Activated gamma-delta T cell treated with anti-CD3 and anti-CD28 coated beads, Interleukin-2, amount 50 U/mL, for 16 hours (primary cell): ENCODE results near the gene PLSCR4.
"Not testable (repeated sequence)": the region's sequence is repeated elsewhere in the genome, so short reads cannot be mapped to it uniquely, and the experiment has no call there.

Source experiments
- DNase-seq: peaks from one replicate; pipeline ENCODE4 v3.0.0-alpha.2; 2020; ENCODE audit warnings: low read depth

Gene PLSCR4

DNA sequence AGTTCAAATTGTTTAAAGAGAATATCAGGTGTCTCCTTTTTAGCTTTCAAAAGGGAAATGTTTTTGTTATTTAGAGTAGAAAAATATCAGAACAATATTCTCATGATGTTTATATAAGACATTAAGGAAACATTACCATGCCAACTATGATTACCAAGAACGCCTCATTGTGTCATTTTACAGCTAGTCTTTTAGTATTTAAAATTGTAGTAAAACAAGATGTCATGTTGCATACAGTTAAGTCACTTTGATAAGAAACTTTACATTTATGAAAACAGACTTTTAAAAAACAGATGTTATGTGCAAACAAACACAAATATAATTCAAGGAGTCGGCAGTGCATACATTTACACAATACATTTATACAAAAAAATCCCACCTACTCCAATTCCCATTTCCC, 4.4 kb downstream of the PLSCR4 start:
- DNase-seq, result no peak

DNA sequence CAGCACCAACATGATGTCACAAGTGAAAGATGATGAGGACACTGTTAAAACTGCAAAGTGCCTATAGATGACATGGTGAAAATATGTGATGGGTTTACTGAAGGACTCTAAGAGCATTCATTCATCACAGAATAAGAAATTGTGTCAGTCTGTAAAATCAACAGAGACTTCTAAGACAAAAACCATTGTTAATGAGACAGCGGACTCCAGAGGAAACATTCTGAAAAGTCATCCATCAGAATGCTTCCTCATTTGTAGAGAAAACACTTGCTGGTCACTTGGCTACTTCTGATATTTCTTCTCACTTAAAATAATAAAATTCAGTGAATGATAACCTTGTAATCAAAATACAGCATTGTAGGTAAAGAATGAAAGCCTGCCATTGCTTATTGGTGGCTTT, 7.3 kb downstream of the PLSCR4 start:
- no peak for DNase-seq

GRCh38 chr3:146241523-146242240, 9.2 kb downstream of the PLSCR4 start:
- DNase-seq, result no peak

- no peak for DNase-seq
Observed at GRCh38 chr3:146233487-146233886, 17.4 kb downstream of the PLSCR4 start.

- no peak for DNase-seq
Observed at GRCh38 chr3:146227486-146227885, 23.4 kb downstream of the PLSCR4 start.

DNA sequence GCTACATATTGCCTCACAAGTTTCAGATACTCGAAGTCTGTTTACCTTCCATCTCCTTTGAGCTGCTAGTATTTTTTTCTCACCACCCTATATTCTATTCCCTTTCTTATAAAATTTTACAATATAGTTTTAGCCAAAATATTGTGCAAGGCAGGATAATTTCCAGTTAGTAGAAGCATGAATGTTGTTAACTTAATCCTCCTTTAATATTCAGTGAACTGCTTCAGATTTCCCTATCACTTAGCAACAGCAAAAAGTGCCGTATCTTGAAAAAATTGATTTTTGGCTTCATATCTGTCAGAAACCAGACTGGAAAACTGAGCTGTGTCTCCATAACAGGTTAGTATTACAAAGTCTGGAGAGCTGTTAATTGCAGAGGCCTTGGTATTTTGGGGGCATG, 24.0 kb downstream of the PLSCR4 start:
- DNase-seq, result no peak

GRCh38 chr3:146225458-146225857, 25.4 kb downstream of the PLSCR4 start:
- not testable (repeated sequence) for DNase-seq

GRCh38 chr3:146223401-146224373, 27.2 kb downstream of the PLSCR4 start:
- DNase-seq, result no peak

DNA sequence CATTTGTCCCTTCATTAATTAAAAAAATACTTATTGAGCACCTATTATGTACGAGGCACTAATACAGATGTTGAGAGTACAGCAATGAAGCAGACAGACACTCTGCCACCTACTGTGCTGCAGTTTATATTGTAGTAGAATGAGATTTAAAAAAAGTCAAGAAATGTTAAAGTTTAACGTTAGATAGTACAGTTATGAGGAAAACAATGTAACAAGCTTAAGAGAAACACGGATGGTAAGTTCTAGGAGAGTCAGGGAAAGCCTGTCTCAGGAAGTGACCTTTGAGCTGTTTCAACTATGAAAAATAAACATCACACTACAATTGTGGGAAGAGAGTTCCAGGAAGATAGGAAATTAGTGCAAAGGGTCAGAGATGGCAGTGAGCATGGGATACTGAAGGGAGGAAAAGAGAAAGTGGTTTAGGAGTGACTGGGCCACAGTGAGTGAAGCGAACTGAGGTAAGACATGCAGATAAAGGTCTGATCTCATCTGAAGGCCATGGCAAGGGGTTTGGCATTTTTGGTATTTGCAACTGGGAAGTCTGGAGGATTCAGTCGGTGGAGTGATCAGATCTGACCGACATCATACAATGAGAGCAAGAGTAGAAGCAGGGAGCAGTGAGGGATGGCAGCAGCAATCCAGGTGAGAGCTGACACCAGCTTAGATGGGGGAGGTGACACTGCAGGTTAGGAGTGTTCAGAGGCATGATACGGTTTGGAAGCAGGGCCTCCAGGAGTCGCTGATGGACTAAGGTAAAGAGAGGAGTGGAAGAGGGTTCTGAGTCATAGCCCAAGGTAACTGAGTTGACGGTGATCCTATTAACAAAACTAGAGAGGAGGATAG, 28.5 kb downstream of the PLSCR4 start:
- DNase-seq, result no peak

DNA sequence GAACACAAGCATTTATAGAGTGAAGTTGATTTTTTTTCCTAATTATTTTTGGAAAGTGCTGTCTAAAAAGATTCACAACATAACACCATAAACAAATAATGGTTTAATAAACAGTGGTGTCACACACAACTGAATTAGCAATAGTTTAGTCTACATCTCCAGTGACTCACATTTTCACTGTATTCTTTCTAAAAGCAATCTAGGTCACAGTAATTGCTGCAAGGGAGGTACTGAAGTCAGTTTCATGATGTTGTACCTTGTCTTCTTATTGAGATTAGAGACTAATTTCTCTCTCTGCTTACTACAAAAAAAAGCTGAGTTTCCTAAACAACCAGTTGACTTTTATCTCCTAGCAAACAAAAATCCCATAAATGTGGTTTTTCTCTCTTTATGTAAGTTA, 29.6 kb downstream of the PLSCR4 start:
- DNase-seq, result no peak

DNA sequence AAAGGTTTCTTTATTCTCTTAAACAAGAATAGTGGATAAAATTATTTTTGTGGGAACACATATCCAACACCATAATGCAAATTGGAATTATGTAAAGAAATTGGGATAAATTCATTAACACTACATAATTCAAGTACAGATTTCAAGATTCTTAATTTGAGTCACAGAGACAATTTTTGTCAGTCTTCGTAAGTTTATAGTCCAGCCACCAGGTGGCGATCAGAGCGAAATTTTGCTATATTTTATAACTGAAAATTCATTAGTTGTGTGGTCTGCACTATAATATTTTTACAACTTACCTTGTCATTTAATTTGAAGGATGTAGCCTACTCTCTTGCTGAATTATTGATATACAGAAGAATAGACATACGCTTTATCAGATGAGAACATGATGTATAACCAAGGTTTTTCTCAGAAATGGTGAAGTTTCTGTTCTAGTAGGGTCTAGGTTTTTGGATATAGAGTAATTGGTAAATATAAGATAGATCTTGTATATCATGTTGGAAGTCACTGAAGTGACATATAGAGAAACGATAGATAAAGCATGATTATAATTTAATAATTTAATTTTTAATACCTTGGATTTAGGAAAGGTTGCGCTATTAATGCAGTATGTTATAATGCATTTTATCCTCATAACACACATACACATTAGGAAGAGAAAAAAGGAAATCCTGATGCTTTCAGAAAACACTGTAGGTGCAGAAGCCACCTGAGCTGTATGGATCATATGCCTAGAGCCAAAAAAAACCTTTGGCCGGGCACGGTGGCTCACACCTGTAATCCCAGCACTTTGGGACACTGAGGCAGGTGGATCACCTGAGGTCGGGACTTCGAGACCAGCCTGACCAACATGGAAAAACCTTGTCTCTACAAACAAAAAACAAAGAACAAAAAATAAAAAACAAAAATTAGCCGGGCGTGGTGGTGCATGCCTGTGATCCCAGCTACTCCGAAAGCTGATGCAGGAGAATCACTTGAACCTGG, 31.7 kb downstream of the PLSCR4 start:
- peak; percentile 15 for DNase-seq

GRCh38 chr3:146217324-146217723, 33.6 kb downstream of the PLSCR4 start:
- DNase-seq, result no peak

DNA sequence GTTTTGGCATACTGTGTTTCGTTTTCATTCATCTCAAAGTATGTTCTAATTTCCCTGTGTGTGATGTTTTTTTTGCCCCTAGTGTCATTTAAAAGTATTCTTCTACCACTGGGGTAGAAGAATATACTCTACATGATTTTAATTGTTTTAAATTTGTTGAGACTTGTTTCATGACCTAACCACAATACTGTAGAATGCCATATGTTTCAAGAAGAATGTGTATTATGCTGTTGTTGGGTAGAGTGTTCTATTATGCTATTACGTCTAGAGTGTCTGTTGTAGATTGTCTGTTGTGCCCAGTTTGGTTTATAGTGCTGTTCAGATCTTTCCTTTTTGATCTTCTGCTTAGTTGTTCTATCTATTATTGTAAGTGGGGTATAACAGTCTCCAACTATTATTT, 36.4 kb downstream of the PLSCR4 start:
- DNase-seq, result no peak

DNA sequence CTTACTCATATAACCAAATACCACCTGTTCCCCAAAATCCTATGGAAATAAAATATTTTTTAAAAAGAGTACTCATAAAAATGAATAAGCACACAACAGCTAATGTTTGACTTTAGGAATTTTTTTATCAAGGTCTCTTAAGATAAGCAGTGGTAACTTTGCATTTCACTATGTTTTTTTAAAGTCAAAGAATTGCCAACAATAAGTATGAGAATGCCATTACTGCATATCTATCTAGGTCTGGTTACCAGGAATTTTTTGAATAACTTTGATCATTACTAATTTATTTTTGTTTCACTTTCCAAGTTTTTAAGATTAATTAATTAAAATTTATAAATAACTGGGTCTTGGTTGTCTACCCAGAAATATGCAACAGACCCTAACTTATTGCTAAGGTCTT, 41.5 kb downstream of the PLSCR4 start:
- DNase-seq, result no peak

GRCh38 chr3:146203776-146204175, 47.1 kb downstream of the PLSCR4 start:
- DNase-seq, result no peak

- DNase-seq, result no peak
Observed at GRCh38 chr3:146200461-146201220, 50.3 kb downstream of the PLSCR4 start.

GRCh38 chr3:146199762-146200161, 51.1 kb downstream of the PLSCR4 start:
- DNase-seq, result no peak

GRCh38 chr3:146196789-146197188, 54.1 kb downstream of the PLSCR4 start:
- DNase-seq, result no peak

DNA sequence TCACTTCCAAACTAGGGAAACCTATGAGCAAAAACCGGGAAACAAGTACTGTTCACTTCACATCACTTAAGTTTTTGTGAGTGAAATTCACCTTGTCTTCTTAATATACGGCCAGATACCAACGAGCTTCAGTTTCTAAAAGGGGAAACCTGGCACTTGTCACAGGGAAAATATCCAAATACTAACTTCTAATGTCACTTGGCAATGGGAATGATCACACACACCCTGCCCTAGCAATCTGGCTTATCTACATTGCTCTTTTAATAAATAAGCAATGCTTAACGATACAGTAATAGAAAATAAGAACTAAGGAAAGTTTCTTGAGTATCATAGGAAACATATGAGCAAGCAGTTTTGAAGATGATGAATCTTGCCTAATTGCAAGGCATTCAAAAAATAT, 55.3 kb downstream of the PLSCR4 start:
- no peak for DNase-seq

DNA sequence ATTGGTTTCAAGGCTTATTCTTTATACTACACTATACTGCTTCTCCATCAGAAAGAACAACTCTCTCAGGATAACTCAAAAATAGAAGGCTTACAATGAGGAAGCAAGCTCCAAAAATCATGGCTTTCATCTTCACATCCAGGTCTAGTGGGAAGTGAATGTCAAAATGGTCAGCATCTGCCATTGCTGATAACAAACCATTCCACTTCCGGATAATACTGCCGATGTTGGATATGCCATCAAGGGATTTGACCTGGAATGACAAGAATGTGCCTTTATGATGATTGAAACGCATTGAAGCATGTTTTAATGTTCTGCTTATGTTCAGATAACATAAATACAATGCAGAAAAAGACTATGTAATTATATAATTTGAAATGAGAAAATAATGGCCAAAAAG, 55.9 kb downstream of the PLSCR4 start:
- no peak for DNase-seq
